HepG2 (cell line): ENCODE measurements around the gene OXLD1. TPM values are rescaled to one million over a fixed set of nuclear protein-coding genes. Genes with fewer than 3 reads are reported as not detected.
A peak's percentile ranks its signal among the peaks of the same experiment; 100 is the strongest.

Source experiments
- AHR ChIP-seq: IDR thresholded peaks from 2 replicates; pipeline ENCODE4 v1.6.1; 2018; ENCODE audit warnings: missing genetic modification reagents, missing compliant biosample characterization
- AKAP8 ChIP-seq: sonication (generic); formaldehyde crosslinking; IDR thresholded peaks from 2 replicates; pipeline ENCODE4 v1.5.1; 2020; ENCODE audit warnings: mild to moderate bottlenecking, missing genetic modification reagents
- CAMTA2 ChIP-seq: sonication (generic); formaldehyde crosslinking; IDR thresholded peaks from 2 replicates; pipeline ENCODE4 v1.4.0; 2020; ENCODE audit warnings: mild to moderate bottlenecking, missing genetic modification reagents, borderline replicate concordance
- DR1 ChIP-seq: sonication (generic); formaldehyde crosslinking; IDR thresholded peaks from 2 replicates; pipeline ENCODE4 v1.8.0; 2021; ENCODE audit warnings: mild to moderate bottlenecking, missing genetic modification reagents, inconsistent platforms
- GMEB2 ChIP-seq: IDR thresholded peaks from 2 replicates; pipeline ENCODE4 v1.6.1; 2016; ENCODE audit warnings: missing biosample characterization, missing genetic modification reagents, low read depth
- GZF1 ChIP-seq: sonication (generic); formaldehyde crosslinking; IDR thresholded peaks from 2 replicates; pipeline ENCODE4 v1.5.1; 2020; ENCODE audit warnings: mild to moderate bottlenecking, missing genetic modification reagents
- IKZF1 ChIP-seq: fragments of 450-650 bp; IDR thresholded peaks from 2 replicates; pipeline ENCODE4 v1.7.1; 2016
- JARID2 ChIP-seq: sonication (generic); formaldehyde crosslinking; IDR thresholded peaks from 2 replicates; pipeline ENCODE4 v1.8.1; 2023; ENCODE audit warnings: missing genetic modification reagents, inconsistent platforms; ENCODE audit not compliant: insufficient replicate concordance
- MTERF4 ChIP-seq: sonication (generic); formaldehyde crosslinking; IDR thresholded peaks from 2 replicates; pipeline ENCODE4 v1.8.0; 2023; ENCODE audit warnings: mild to moderate bottlenecking, missing genetic modification reagents
- NR2F2 ChIP-seq: IDR thresholded peaks from 2 replicates; pipeline ENCODE4 v1.6.1; 2012; ENCODE audit warnings: low read depth, inconsistent platforms, borderline replicate concordance
- PHF5A ChIP-seq: IDR thresholded peaks from one replicate; pipeline ENCODE4 v1.6.1; 2018; ENCODE audit warnings: low read depth, missing genetic modification reagents; ENCODE audit not compliant: unreplicated experiment
- PITX1 ChIP-seq: sonication (generic); formaldehyde crosslinking; IDR thresholded peaks from 2 replicates; pipeline ENCODE4 v1.5.1; 2020; ENCODE audit warnings: mild to moderate bottlenecking, missing genetic modification reagents
- RORA ChIP-seq: sonication (generic); formaldehyde crosslinking; IDR thresholded peaks from 2 replicates; pipeline ENCODE4 v1.5.0; 2020; ENCODE audit warnings: mild to moderate bottlenecking, missing genetic modification reagents, moderate library complexity
- TCF12 ChIP-seq, 2 experiments: fragments of 450-650 bp in 1 of 2; sonication (generic) in 1 of 2; formaldehyde crosslinking in 1 of 2; IDR thresholded peaks; 2 replicates each; pipeline versions ENCODE4 v1.6.1 to v1.8.0; 2017 to 2022; ENCODE audit warnings: antibody characterized with exemption in 1 of 2, mild to moderate bottlenecking in 1 of 2, missing genetic modification reagents in 1 of 2, moderate library complexity in 1 of 2
- ZBTB43 ChIP-seq: sonication (generic); formaldehyde crosslinking; conservative IDR thresholded peaks from 2 replicates; pipeline ENCODE4 v1.4.0; 2020; ENCODE audit warnings: missing genetic modification reagents
- ZFP37 ChIP-seq: sonication (generic); formaldehyde crosslinking; IDR thresholded peaks from 2 replicates; pipeline ENCODE4 v1.4.0; 2020; ENCODE audit warnings: missing genetic modification reagents, borderline replicate concordance
- ZMAT5 ChIP-seq: sonication (generic); formaldehyde crosslinking; IDR thresholded peaks from 2 replicates; pipeline ENCODE4 v1.5.0; 2020; ENCODE audit warnings: mild to moderate bottlenecking, low read depth, missing genetic modification reagents, borderline replicate concordance
- ZNF256 ChIP-seq: sonication (generic); formaldehyde crosslinking; conservative IDR thresholded peaks from 2 replicates; pipeline ENCODE4 v1.4.0; 2020; ENCODE audit warnings: missing genetic modification reagents
- ZNF317 ChIP-seq: sonication (generic); formaldehyde crosslinking; IDR thresholded peaks from 2 replicates; pipeline ENCODE4 v1.5.0; 2020; ENCODE audit warnings: mild to moderate bottlenecking, missing genetic modification reagents
- ZNF335 ChIP-seq: sonication (generic); formaldehyde crosslinking; IDR thresholded peaks from 2 replicates; pipeline ENCODE4 v1.4.0; 2020; ENCODE audit warnings: missing genetic modification reagents
- ZNF501 ChIP-seq: sonication (generic); formaldehyde crosslinking; IDR thresholded peaks from 2 replicates; pipeline ENCODE4 v1.5.1; 2020; ENCODE audit warnings: mild to moderate bottlenecking, moderate library complexity, missing genetic modification reagents
- ZNF775 ChIP-seq: sonication (generic); formaldehyde crosslinking; IDR thresholded peaks from 2 replicates; pipeline ENCODE4 v1.4.0; 2020; ENCODE audit warnings: missing genetic modification reagents, mild to moderate bottlenecking, moderate library complexity, borderline replicate concordance
- ZNF790 ChIP-seq: sonication (generic); formaldehyde crosslinking; IDR thresholded peaks from 2 replicates; pipeline ENCODE4 v1.8.0; 2022; ENCODE audit warnings: missing genetic modification reagents, mild to moderate bottlenecking, borderline replicate concordance
- ZNF792 ChIP-seq: IDR thresholded peaks from 2 replicates; pipeline ENCODE4 v1.6.1; 2016
- polyA plus RNA-seq, 8 experiments: library from polyadenylated mRNA; depleted of rRNA in 3 of 8; stranded (reverse) in 7 of 8; unstranded in 1 of 8; fragments of >200 nt; fragmentation: Illumina TruSeq in 4 of 8; extraction: Trizol in 4 of 8; gene quantifications; 2 replicates each; pipeline versions ENCODE4 v1.2.1 to v1.2.3, GENCODE V29; 2011 to 2016; ENCODE audit warnings: low read depth in 4 of 8, missing spikeins in 1 of 8, mixed read lengths in 1 of 8; ENCODE audit not compliant: insufficient read depth in 1 of 8
- total RNA-seq, 5 experiments: library from RNA; depleted of rRNA; stranded (reverse); fragments of >200 nt; fragmentation: Illumina TruSeq; extraction: Trizol; gene quantifications; 2 replicates each; pipeline ENCODE4 v1.2.3, GENCODE V29; 2016; ENCODE audit warnings: low read depth in 1 of 5
- TF ChIP-seq, protein P1 (sequence below): sonication (generic); formaldehyde crosslinking; IDR thresholded peaks from 2 replicates; pipeline ENCODE4 v1.5.0; 2020; ENCODE audit warnings: mild to moderate bottlenecking, missing genetic modification reagents

Gene OXLD1
- total and polyA plus RNA-seq, 2 of the 13 experiments (the other 11 are each of a cell fraction or from before 2014, with no cell fraction given): 27.1 to 37.5 TPM

GRCh38 chr17:81702934-81703746 is 36.7 kb upstream of the OXLD1 start, which contains the start of gene MRPL12 (continued):
- TF ChIP-seq MTERF4 (CRISPR knock-in tag) (peak; percentile 96), AKAP8 (CRISPR knock-in tag) (no peak), ZNF501 (CRISPR knock-in tag) (peak; percentile 70), JARID2 (CRISPR knock-in tag) (peak; percentile 87), IKZF1 (no peak), ZNF790 (CRISPR knock-in tag) (peak; percentile 88; the same call in 1 of the 2 replicates), ZMAT5 (CRISPR knock-in tag) (no peak; the same call in 1 of the 2 replicates), ZNF335 (CRISPR knock-in tag) (peak; percentile 84), AHR (CRISPR knock-in tag) (peak; percentile 91), CAMTA2 (CRISPR knock-in tag) (peak; percentile 95), PITX1 (peak; percentile 86), ZNF317 (CRISPR knock-in tag) (peak; percentile 12; the same call in 1 of the 2 replicates), ZNF775 (CRISPR knock-in tag) (no peak), GMEB2 (peak; percentile 67), ZNF256 (CRISPR knock-in tag) (0 out of 2 replicates have a peak, but pooled peaks have one; percentile 36), PHF5A (CRISPR knock-in tag) (peak; percentile 100), GZF1 (peak; percentile 71), TCF12 (IDR thresholded peaks at IDR 0.05) (no peak), TCF12 (CRISPR knock-in tag; IDR thresholded peaks at IDR 0.05) (peak; percentile 90), ZNF792 (CRISPR knock-in tag) (peak; percentile 93), RORA (CRISPR knock-in tag) (no peak), DR1 (CRISPR knock-in tag) (peak; percentile 89), ZFP37 (CRISPR knock-in tag) (0 out of 2 replicates have a peak, but pooled peaks have one; percentile 34), ZBTB43 (CRISPR knock-in tag) (peak; percentile 72), NR2F2 (peak; percentile 61; the same call in 1 of the 2 replicates)
- TF ChIP-seq, protein P1, sequence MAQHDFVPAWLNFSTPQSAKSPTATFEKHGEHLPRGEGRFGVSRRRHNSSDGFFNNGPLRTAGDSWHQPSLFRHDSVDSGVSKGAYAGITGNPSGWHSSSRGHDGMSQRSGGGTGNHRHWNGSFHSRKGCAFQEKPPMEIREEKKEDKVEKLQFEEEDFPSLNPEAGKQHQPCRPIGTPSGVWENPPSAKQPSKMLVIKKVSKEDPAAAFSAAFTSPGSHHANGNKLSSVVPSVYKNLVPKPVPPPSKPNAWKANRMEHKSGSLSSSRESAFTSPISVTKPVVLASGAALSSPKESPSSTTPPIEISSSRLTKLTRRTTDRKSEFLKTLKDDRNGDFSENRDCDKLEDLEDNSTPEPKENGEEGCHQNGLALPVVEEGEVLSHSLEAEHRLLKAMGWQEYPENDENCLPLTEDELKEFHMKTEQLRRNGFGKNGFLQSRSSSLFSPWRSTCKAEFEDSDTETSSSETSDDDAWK (CRISPR knock-in tag): no peak
